ENCODE data around the gene ACTR10.
A peak's percentile ranks its signal among the peaks of the same experiment; 100 is the strongest.

The ACTR10 gene

DNA sequence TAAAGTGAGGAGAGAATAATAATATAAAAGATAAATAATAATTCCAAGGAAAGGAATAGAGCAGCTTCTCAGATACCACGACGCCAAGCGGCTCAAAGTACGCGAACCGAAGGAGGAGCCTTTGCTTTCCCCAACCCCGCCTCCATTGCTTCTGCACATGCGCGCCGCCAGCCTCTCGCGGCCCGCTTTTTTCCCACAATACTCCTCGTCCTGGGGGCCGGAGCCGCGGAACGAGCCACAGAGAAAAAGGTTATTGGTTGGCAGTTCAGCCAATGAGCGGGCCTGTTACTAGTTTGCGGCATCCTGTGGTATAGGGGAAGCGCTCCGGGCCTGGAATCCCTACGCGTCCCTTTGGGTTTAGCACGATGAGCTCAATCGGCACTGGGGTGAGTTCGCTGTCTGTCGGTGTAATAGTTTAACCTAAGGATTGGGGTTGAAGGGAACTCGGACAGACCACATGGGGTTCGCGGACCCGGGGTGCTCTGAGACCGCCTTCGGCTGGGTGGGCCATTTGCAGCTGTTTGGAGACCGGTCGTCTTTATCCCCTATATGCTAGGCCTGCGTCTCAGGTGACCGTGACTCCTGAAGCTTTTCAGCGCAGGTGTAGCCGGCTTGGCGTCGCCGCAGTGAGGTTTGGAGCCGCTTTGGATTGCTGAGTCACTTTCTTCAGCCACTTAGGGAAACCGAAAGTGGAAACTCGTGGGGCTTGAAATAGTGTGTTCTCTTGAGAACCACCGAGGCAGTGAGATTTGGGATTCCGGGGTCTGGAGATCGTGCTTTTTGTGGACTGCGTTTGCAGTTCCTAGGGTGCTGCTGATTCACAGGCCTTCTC, 44.8 kb downstream of the ACTR10 start, which contains the start of gene PSMA3 (continued):
- TF ChIP-seq, protein P1, sequence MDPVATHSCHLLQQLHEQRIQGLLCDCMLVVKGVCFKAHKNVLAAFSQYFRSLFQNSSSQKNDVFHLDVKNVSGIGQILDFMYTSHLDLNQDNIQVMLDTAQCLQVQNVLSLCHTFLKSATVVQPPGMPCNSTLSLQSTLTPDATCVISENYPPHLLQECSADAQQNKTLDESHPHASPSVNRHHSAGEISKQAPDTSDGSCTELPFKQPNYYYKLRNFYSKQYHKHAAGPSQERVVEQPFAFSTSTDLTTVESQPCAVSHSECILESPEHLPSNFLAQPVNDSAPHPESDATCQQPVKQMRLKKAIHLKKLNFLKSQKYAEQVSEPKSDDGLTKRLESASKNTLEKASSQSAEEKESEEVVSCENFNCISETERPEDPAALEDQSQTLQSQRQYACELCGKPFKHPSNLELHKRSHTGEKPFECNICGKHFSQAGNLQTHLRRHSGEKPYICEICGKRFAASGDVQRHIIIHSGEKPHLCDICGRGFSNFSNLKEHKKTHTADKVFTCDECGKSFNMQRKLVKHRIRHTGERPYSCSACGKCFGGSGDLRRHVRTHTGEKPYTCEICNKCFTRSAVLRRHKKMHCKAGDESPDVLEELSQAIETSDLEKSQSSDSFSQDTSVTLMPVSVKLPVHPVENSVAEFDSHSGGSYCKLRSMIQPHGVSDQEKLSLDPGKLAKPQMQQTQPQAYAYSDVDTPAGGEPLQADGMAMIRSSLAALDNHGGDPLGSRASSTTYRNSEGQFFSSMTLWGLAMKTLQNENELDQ (tag by site-specific recombination; IDR thresholded peaks at IDR 0.05; ENCODE audit: low read depth), result no peak
- TF ChIP-seq HOXC10 (CRISPR knock-in tag; IDR thresholded peaks at IDR 0.05) (no peak), ZNF114 (tag by site-specific recombination; IDR thresholded peaks at IDR 0.05) (no peak), REPIN1 (tag by site-specific recombination; IDR thresholded peaks at IDR 0.05; ENCODE audit: low read depth) (no peak), ZEB2 (tag by site-specific recombination; IDR thresholded peaks at IDR 0.05) (peak; percentile 30; the same call in 1 of the 2 replicates), ZBTB20 (tag by site-specific recombination; IDR thresholded peaks at IDR 0.05) (no peak; the same call in 1 of the 2 replicates), KLF10 (tag by site-specific recombination; IDR thresholded peaks at IDR 0.05) (0 out of 2 replicates have a peak, but pooled peaks have one; percentile 60), ZBTB21 (tag by site-specific recombination; IDR thresholded peaks at IDR 0.05) (no peak), ZNF223 (tag by site-specific recombination; IDR thresholded peaks at IDR 0.05) (no peak), ZNF747 (tag by site-specific recombination; IDR thresholded peaks at IDR 0.05) (no peak), GLI4 (tag by site-specific recombination; IDR thresholded peaks at IDR 0.05) (no peak), ZNF501 (tag by site-specific recombination; IDR thresholded peaks at IDR 0.05) (peak; percentile 41; the same call in 1 of the 2 replicates), ZFP69B (tag by site-specific recombination; IDR thresholded peaks at IDR 0.05) (no peak), ZBTB7A (tag by site-specific recombination; IDR thresholded peaks at IDR 0.05; ENCODE audit: low read depth) (no peak), ZNF654 (tag by site-specific recombination; IDR thresholded peaks at IDR 0.05; ENCODE audit: low read depth) (no peak), SCRT2 (tag by site-specific recombination; IDR thresholded peaks at IDR 0.05) (no peak), GLI2 (tag by site-specific recombination; IDR thresholded peaks at IDR 0.05; ENCODE audit: borderline replicate concordance, low read depth) (no peak), ZNF426 (tag by site-specific recombination; IDR thresholded peaks at IDR 0.05) (no peak), ZNF626 (tag by site-specific recombination; IDR thresholded peaks at IDR 0.05) (no peak), FEZF1 (tag by site-specific recombination; IDR thresholded peaks at IDR 0.05) (no peak), ZSCAN30 (tag by site-specific recombination; IDR thresholded peaks at IDR 0.05) (no peak)
- TF ChIP-seq, protein P2, sequence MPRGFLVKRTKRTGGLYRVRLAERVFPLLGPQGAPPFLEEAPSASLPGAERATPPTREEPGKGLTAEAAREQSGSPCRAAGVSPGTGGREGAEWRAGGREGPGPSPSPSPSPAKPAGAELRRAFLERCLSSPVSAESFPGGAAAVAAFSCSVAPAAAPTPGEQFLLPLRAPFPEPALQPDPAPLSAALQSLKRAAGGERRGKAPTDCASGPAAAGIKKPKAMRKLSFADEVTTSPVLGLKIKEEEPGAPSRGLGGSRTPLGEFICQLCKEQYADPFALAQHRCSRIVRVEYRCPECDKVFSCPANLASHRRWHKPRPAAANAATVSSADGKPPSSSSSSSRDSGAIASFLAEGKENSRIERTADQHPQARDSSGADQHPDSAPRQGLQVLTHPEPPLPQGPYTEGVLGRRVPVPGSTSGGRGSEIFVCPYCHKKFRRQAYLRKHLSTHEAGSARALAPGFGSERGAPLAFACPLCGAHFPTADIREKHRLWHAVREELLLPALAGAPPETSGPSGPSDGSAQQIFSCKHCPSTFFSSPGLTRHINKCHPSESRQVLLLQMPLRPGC (tag by site-specific recombination; IDR thresholded peaks at IDR 0.05), result no peak
- TF ChIP-seq, protein P3, sequence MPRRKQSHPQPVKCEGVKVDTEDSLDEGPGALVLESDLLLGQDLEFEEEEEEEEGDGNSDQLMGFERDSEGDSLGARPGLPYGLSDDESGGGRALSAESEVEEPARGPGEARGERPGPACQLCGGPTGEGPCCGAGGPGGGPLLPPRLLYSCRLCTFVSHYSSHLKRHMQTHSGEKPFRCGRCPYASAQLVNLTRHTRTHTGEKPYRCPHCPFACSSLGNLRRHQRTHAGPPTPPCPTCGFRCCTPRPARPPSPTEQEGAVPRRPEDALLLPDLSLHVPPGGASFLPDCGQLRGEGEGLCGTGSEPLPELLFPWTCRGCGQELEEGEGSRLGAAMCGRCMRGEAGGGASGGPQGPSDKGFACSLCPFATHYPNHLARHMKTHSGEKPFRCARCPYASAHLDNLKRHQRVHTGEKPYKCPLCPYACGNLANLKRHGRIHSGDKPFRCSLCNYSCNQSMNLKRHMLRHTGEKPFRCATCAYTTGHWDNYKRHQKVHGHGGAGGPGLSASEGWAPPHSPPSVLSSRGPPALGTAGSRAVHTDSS (tag by site-specific recombination; IDR thresholded peaks at IDR 0.05), result no peak
- TF ChIP-seq, protein P4, sequence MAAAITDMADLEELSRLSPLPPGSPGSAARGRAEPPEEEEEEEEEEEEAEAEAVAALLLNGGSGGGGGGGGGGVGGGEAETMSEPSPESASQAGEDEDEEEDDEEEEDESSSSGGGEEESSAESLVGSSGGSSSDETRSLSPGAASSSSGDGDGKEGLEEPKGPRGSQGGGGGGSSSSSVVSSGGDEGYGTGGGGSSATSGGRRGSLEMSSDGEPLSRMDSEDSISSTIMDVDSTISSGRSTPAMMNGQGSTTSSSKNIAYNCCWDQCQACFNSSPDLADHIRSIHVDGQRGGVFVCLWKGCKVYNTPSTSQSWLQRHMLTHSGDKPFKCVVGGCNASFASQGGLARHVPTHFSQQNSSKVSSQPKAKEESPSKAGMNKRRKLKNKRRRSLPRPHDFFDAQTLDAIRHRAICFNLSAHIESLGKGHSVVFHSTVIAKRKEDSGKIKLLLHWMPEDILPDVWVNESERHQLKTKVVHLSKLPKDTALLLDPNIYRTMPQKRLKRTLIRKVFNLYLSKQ (tag by site-specific recombination; IDR thresholded peaks at IDR 0.05; ENCODE audit: borderline replicate concordance), result no peak
- TF ChIP-seq, protein P5, sequence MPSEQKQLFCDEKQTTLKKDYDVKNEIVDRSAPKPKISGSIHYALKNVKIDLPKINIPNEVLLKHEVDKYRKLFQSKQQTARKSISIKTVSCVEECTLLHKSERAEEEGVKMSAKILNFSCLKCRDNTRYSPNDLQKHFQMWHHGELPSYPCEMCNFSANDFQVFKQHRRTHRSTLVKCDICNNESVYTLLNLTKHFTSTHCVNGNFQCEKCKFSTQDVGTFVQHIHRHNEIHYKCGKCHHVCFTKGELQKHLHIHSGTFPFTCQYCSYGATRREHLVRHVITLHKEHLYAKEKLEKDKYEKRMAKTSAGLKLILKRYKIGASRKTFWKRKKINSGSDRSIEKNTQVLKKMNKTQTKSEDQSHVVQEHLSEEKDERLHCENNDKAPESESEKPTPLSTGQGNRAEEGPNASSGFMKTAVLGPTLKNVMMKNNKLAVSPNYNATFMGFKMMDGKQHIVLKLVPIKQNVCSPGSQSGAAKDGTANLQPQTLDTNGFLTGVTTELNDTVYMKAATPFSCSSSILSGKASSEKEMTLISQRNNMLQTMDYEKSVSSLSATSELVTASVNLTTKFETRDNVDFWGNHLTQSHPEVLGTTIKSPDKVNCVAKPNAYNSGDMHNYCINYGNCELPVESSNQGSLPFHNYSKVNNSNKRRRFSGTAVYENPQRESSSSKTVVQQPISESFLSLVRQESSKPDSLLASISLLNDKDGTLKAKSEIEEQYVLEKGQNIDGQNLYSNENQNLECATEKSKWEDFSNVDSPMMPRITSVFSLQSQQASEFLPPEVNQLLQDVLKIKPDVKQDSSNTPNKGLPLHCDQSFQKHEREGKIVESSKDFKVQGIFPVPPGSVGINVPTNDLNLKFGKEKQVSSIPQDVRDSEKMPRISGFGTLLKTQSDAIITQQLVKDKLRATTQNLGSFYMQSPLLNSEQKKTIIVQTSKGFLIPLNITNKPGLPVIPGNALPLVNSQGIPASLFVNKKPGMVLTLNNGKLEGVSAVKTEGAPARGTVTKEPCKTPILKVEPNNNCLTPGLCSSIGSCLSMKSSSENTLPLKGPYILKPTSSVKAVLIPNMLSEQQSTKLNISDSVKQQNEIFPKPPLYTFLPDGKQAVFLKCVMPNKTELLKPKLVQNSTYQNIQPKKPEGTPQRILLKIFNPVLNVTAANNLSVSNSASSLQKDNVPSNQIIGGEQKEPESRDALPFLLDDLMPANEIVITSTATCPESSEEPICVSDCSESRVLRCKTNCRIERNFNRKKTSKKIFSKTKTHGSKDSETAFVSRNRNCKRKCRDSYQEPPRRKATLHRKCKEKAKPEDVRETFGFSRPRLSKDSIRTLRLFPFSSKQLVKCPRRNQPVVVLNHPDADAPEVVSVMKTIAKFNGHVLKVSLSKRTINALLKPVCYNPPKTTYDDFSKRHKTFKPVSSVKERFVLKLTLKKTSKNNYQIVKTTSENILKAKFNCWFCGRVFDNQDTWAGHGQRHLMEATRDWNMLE (tag by site-specific recombination; conservative IDR thresholded peaks at IDR 0.05; ENCODE audit: low read depth), result no peak
- TF ChIP-seq, protein P6, sequence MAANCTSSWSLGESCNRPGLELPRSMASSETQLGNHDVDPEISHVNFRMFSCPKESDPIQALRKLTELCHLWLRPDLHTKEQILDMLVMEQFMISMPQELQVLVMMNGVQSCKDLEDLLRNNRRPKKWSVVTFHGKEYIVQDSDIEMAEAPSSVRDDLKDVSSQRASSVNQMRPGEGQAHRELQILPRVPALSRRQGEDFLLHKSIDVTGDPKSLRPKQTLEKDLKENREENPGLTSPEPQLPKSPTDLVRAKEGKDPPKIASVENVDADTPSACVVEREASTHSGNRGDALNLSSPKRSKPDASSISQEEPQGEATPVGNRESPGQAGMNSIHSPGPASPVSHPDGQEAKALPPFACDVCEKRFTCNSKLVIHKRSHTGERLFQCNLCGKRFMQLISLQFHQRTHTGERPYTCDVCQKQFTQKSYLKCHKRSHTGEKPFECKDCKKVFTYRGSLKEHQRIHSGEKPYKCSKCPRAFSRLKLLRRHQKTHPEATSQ (tag by site-specific recombination; IDR thresholded peaks at IDR 0.05), result no peak
